ENCODE measurements around the gene MRM2.

Gene MRM2

DNA sequence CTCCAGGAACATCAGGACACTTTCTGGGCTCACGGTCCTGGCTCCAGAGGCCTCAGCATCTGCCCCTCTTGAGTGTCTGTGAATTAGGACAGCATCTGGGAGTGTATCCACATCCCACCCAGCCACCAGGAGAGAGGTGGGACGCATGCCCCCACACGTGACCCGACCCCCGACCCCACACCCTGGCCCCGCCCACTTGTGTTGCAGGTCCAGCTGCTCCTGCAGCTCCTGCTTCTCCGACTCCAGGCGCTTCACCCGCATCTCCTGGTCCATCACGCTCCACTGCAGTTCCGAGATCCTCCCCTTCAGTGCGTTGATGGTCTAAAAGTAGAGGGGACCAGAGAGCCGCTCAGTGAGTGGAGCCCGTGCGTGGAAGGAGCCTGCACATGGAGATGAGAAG, 22.9 kb downstream of the MRM2 start:
- DNase-seq, result no peak
- no peaks in the 10 kb centered on the region for H3K36me3 ChIP-seq (replicated peaks; ENCODE audit: insufficient read depth, low read length)

GRCh38 chr7:2218444-2218785, 23.6 kb downstream of the MRM2 start:
- Histone ChIP-seq H3K4me2 (ENCODE audit: low read depth, low read length) (no peak overlapping the region), H3K9me2 (replicated peaks; ENCODE audit: insufficient read depth, low read length) (no peaks in the 10 kb centered on the region), H3K79me2 (ENCODE audit: low read length) (peaks cover 2% of the 10 kb centered on the region; the same call in 1 of the 2 replicates), H3K27me3 (replicated peaks; ENCODE audit: insufficient read depth, low read length) (no peaks in the 10 kb centered on the region), H3K27ac (ENCODE audit: low read length) (no peak overlapping the region), H3K9me3 (replicated peaks; ENCODE audit: insufficient read depth, low read length) (no peaks in the 10 kb centered on the region), H2AFZ (ENCODE audit: low read length) (no peak overlapping the region), H3K4me1 (ENCODE audit: low read length) (no peaks in the 10 kb centered on the region), H3F3A (ENCODE audit: insufficient read depth, low read length) (no peaks in the 10 kb centered on the region), H3K9ac (ENCODE audit: low read length) (no peak overlapping the region), H4K20me1 (ENCODE audit: insufficient read depth, low read length) (no peaks in the 10 kb centered on the region), H3K36me3 (replicated peaks; ENCODE audit: insufficient read depth, low read length) (no peaks in the 10 kb centered on the region), H3K4me3 (ENCODE audit: low read length) (no peak overlapping the region)
- no peak for DNase-seq
- no peak for TF ChIP-seq CTCF (IDR thresholded peaks at IDR 0.05; ENCODE audit: low read length)
- TF ChIP-seq EZH2 (optimal IDR thresholded peaks at IDR 0.05; ENCODE audit: low read depth, low read length), result no peak
- no peak for TF ChIP-seq EZH2phosphoT487 (IDR thresholded peaks at IDR 0.05; ENCODE audit: low read length)

More for the DNA sequence above, 22.9 kb downstream of the MRM2 start:
- Histone ChIP-seq H3K79me2 (ENCODE audit: low read length) (peaks cover 2% of the 10 kb centered on the region; the same call in 1 of the 2 replicates), H3K27me3 (replicated peaks; ENCODE audit: insufficient read depth, low read length) (no peaks in the 10 kb centered on the region), H4K20me1 (ENCODE audit: insufficient read depth, low read length) (no peaks in the 10 kb centered on the region), H3K4me2 (ENCODE audit: low read depth, low read length) (no peak overlapping the region), H2AFZ (ENCODE audit: low read length) (no peak overlapping the region), H3K9me2 (replicated peaks; ENCODE audit: insufficient read depth, low read length) (no peaks in the 10 kb centered on the region), H3K4me1 (ENCODE audit: low read length) (no peaks in the 10 kb centered on the region), H3K4me3 (ENCODE audit: low read length) (no peak overlapping the region), H3F3A (ENCODE audit: insufficient read depth, low read length) (no peaks in the 10 kb centered on the region), H3K27ac (ENCODE audit: low read length) (no peak overlapping the region), H3K9me3 (replicated peaks; ENCODE audit: insufficient read depth, low read length) (no peaks in the 10 kb centered on the region), H3K9ac (ENCODE audit: low read length) (no peak overlapping the region)
- TF ChIP-seq CTCF (IDR thresholded peaks at IDR 0.05; ENCODE audit: low read length) (no peak), EZH2 (optimal IDR thresholded peaks at IDR 0.05; ENCODE audit: low read depth, low read length) (no peak), EZH2phosphoT487 (IDR thresholded peaks at IDR 0.05; ENCODE audit: low read length) (no peak)

DNA sequence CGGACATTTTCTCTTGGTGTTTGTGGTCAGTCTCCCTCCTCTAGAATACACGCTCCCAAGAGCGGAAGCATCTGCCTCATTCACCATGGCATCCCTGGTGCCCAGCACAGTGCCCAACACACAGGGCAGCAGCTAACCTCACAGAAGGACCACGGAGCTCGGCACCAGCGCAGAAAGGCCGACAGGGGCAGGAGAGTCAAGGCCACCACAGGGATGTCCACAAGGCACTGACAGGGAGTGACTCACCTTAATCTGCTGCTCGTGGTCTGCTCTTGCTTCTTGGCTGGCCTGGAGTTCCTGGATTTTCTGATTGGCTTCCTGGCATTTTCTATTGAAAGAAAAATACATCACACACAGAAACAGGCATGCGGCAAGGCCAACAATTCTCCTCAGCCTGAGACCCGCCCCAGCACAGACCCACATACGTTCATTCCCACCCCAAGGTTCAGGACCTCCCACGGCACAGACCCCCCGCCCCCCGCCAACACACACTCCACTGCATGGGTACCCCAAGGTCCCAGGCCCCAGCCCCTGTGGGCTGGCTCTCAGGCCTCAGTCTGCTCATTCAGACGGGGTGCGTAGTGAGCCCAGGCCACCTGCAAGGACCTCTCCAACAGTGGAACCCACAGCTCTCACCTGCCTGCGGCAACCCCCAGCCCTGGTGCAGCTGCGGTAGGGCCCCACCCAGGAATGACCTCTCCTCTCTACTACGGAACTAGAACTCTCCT, 24.1 kb downstream of the MRM2 start:
- TF ChIP-seq CTCF (IDR thresholded peaks at IDR 0.05; ENCODE audit: low read length), result no peak
- no peak for TF ChIP-seq EZH2phosphoT487 (IDR thresholded peaks at IDR 0.05; ENCODE audit: low read length)
- no peak for TF ChIP-seq EZH2 (optimal IDR thresholded peaks at IDR 0.05; ENCODE audit: low read depth, low read length)
- no peaks in the 10 kb centered on the region for H3K27me3 ChIP-seq (replicated peaks; ENCODE audit: insufficient read depth, low read length)
- H3K4me3 ChIP-seq (ENCODE audit: low read length), result no peak overlapping the region
- no peaks in the 10 kb centered on the region for H3K9me2 ChIP-seq (replicated peaks; ENCODE audit: insufficient read depth, low read length)
- no peak overlapping the region for H3K27ac ChIP-seq (ENCODE audit: low read length)
- no peaks in the 10 kb centered on the region for H3K36me3 ChIP-seq (replicated peaks; ENCODE audit: insufficient read depth, low read length)
- no peaks in the 10 kb centered on the region for H3K4me1 ChIP-seq (ENCODE audit: low read length)
- H2AFZ ChIP-seq (ENCODE audit: low read length), result no peak overlapping the region
- no peaks in the 10 kb centered on the region for H4K20me1 ChIP-seq (ENCODE audit: insufficient read depth, low read length)
- no peak overlapping the region for H3K4me2 ChIP-seq (ENCODE audit: low read depth, low read length)
- no peaks in the 10 kb centered on the region for H3K9me3 ChIP-seq (replicated peaks; ENCODE audit: insufficient read depth, low read length)
- no peak for DNase-seq
- no peak overlapping the region for H3K9ac ChIP-seq (ENCODE audit: low read length)
- H3F3A ChIP-seq (ENCODE audit: insufficient read depth, low read length), result no peaks in the 10 kb centered on the region
- H3K79me2 ChIP-seq (ENCODE audit: low read length), result peaks cover 2% of the 10 kb centered on the region; the same call in 1 of the 2 replicates
